CD4-positive, alpha-beta T cell treated with Interleukin-2 at 100 ng/mL for 4 hours (primary cell): ENCODE data around the gene UBAP1.
"Not testable (repeated sequence)": the region's sequence is repeated elsewhere in the genome, so short reads cannot be mapped to it uniquely, and the experiment has no call there.

Experiments used
- DNase-seq: peaks from one replicate; pipeline ENCODE4 v3.0.0-alpha.2; 2020; ENCODE audit warnings: low spot score

The UBAP1 gene

DNA sequence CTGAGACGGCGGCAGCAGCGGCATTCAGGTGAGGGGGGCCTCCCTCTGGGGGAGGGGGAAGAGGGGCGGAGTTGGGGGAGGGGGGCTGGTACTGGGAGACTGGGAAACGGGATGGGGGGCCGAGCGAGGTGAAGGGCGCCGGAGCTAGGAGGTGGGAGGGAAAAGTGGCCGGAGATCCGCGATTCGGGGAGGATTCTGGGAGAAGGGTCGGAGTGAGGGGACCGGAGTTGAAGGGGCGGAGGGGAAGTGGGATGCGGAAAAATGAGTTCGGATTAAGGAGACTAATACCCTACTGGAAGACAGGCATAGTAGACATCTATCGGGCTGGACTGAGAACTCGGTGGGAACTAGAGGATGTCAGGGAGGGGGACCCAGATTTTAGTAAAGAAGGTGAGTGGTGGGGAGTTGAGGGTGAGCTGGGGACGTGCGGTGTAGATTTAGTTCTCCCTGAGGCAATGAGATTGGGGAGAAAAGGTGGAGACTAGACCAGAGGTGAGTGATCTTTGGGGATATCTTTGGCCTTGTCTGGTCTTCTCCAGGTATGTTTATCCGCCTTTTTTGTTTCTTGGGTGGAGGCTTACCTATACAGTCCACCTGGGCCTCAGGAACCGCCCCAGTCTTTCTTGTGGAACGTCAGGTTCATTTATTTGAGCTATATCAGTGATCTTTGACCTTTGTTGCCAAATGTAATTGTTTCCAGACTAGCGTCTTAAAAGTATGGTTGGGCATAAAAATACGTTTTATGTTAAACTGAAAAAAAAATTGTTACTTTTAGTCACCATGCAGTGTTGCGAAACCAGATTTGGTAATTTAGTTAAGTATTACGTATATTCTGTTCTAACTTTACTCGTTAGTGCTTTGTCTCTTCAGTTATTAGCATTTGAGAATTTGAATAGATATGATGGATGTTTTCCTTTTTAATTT lies 632 bp downstream of the UBAP1 start:
- no peak for DNase-seq

- peak; percentile 75 for DNase-seq
These were observed 7.1 kb downstream of the UBAP1 start for GRCh38 chr9:34185778-34186551.

DNA sequence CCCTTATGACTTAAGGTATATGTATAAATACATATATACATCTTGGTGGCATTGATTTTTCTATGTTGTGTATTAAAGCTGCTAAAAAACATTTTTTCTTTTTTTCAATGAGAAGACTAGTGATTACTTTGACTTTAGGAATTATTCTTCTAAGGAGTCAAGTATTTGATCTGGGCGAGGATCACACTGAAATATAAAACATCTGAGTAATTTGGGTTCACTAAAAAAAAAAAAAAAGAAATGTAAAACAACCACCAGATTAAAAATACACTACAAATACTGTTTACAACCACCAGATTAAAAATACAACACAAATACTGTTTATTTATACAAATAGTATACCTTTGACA lies 9.0 kb downstream of the UBAP1 start:
- DNase-seq: no peak

- no peak for DNase-seq
These were observed 12.4 kb downstream of the UBAP1 start for GRCh38 chr9:34190996-34191892.

DNA sequence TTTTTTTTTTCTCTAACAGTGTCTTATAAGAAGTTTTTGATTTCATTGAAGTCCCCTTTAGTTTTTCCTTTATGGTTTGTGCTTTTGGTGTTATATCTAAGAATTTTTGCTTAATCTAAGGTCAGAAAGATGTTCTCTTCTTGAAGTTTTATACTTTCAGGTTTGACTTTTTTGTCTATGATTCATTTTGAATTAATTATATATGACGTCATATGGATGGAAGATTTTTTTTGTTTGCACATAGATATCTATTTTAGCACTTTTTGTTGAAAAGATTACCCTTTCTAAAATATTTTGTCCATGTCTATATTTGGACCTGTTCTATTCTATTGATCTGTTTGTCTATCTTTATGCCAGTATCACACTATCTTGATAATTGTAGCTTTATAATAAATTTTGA lies 16.3 kb downstream of the UBAP1 start:
- no peak for DNase-seq

GRCh38 chr9:34197286-34197685 lies 18.4 kb downstream of the UBAP1 start:
- not testable (repeated sequence) for DNase-seq

- DNase-seq: no peak
These were observed 19.2 kb downstream of the UBAP1 start for GRCh38 chr9:34197756-34198711.

- DNase-seq: no peak
These were observed 21.2 kb downstream of the UBAP1 start for GRCh38 chr9:34200092-34200491.

- no peak for DNase-seq
These were observed 24.6 kb downstream of the UBAP1 start for GRCh38 chr9:34203275-34203991.

- no peak for DNase-seq
These were observed 25.3 kb downstream of the UBAP1 start for GRCh38 chr9:34203992-34204635.

GRCh38 chr9:34205102-34205501 lies 26.3 kb downstream of the UBAP1 start:
- DNase-seq: no peak

DNA sequence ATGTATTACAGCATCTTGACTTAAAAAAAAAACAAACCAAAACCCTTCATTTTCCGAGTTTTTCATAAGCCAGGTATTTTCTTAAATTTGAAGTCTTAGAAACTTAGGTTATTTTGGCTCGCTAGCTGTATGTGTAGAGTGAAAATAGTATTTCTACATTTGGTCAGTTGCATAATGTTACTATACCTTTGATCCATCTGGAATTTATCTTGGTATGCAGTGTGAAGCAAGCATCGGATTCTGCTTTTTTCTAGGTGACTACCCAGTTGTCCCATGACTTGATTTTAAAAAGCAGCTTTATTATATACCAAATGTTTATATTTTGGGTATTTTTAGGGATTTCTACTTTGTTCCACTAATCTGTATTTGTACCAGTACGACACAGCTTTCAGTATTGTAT lies 27.7 kb downstream of the UBAP1 start:
- DNase-seq: no peak

DNA sequence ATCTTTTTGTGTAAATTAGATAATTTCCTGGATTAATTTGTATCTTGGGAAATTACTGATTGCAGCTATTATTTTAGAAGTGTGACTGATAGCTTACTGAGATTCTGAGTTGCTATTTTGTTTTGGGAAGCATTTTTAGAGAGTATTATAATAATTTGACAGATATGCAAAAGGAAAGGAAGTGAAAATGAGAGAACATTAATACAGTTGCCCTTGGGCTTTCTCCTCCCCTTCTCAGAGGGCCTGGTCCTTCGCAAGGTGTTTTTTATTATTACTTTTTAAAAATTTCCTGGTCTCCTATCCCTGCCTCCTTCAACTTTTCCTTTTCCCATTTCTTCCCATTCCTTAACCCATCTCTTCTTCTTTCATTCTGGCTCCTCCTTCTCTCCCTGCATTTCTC lies 32.6 kb downstream of the UBAP1 start:
- DNase-seq: no peak

DNA sequence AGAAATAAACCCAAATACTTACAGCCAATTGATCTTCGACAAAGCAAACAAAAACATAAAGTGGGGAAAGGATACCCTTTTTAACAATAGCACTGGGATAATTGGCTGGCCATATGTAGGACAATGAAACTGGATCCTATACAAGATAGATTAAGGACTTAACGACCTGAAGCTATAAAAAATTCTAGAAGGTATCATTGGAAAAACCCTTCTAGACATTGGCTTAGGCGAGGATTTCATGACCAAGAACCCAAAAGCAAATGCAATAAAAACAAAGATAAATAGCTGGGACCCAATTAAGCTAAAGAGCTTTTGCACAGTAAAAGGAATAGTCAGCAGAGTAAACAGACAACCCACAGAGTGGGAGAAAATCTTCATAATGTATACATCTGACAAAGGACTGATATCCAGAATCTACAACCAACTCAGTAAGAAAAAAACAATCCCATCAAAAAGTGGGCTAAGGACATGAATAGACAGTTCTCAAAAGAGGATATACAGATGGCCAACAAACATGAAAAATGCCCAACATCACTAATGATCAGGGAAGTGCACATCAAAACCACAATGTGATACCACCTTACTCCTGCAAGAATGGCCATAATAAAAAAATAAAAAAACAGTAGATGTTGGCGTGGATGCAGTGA lies 35.6 kb downstream of the UBAP1 start:
- DNase-seq: not testable (repeated sequence)

DNA sequence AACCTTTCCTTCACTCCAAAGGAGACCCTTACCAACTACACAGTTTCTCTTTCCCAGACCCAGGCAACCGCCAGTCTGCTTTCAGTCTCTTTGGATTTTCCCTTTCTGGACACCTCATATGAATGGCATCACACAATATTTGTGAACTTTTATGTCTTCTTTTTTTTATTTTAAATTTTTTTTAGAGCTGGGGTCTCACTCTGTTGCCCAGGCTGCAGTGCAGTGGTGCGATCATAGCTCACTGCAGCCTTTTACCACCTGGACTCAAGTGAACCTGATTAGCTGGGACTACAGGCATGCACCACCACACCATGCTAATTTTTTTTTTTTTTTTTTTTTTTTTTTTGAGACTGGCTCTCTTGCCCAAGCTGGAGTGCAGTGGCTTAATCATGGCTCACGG lies 37.5 kb downstream of the UBAP1 start:
- DNase-seq: no peak

DNA sequence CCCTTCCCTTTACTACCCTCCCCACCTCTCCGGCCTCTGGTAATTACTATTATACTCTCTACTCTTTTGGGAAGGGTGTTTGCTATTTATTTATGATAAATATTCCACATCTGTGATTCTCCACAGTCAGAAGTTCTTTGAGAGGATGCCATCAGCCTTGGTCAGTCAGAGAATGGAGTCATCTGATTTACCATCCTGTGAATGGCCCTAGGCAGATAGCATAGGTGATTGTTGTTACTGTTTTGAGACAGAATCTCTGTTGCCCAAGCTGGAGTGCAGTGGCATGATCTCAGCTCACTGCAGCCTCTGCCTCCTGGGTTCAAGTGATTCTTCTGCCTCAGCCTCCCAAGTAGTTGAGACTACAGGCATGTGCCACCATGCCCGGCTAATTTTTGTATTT lies 38.2 kb downstream of the UBAP1 start:
- not testable (repeated sequence) for DNase-seq

GRCh38 chr9:34218446-34218845 lies 39.6 kb downstream of the UBAP1 start:
- DNase-seq: no peak

DNA sequence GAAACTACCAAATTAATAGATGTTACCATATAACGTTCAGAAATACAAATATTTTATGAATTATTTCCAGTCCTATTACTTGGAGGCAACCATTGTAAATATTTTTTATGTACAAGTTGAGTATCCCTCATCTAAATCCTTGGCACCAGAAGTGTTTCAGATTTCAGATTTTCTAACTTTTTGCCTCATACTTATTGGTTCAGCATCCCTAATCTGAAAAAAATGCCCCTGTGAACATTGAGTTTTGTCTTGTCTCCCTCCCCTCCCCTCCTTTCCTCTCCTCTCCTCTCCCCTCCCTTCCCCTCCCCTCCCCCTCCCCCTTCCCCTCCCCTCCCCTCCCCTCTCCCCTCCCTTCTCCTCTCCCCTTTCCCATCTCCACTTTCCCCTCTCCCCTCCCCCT lies 40.6 kb downstream of the UBAP1 start:
- DNase-seq: no peak

DNA sequence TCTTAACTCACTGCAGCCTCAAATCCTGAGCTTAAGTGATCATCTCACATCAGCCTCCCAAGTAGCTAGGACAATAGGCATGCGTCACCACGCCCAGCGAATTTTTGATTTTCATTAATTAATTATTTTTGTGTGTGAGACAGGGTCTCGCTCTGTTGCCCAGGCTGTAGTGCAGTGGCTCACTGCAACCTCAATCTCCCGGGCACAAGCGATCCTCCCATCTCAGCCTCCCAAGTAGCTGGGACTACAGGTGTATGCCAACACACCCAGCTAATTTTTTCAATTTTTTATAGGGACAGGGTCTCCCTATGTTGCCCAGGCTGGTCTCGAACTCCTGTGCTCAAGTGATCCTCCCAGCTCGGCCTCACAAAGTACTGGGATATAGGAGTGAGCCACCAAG lies 41.4 kb downstream of the UBAP1 start:
- no peak for DNase-seq
